Heart left ventricle (tissue), 16 donors: Measurements from ENCODE around the gene PTPRD. TPM values are rescaled to one million over a fixed set of nuclear protein-coding genes. Genes with fewer than 3 reads are reported as not detected.

Experiments used
- ATAC-seq, 4 donors: fragments of 200-7000 bp; cut with Tn5 transposase; one replicate each; pipeline ENCODE4 v1.9.1; 2020 to 2022; ENCODE audit warnings: moderate library complexity in 4 of 4, mild to moderate bottlenecking in 3 of 4, moderate number of reproducible peaks in 1 of 4
- DNase-seq, 5 donors: peaks; one replicate each; pipeline ENCODE4 v3.0.0-alpha.2; 2020
- H3K27ac ChIP-seq, 12 donors: fragments of 200-600 bp; sonication (generic) in 4 of 12; one replicate each; pipeline versions ENCODE4 v1.5.0 to v1.8.0; 2016 to 2022; ENCODE audit warnings: mild to moderate bottlenecking in 2 of 12
- H3K27me3 ChIP-seq, 9 donors: fragments of 200-600 bp; sonication (generic) in 2 of 9; one replicate each; pipeline versions ENCODE4 v1.5.1 to v1.8.0; 2016 to 2022; ENCODE audit warnings: mild to moderate bottlenecking in 3 of 9
- H3K36me3 ChIP-seq, 9 donors: fragments of 200-600 bp; sonication (generic) in 2 of 9; one replicate each; pipeline versions ENCODE4 v1.5.0 to v1.8.0; 2018 to 2022; ENCODE audit warnings: mild to moderate bottlenecking in 2 of 9
- H3K4me1 ChIP-seq, 12 donors: fragments of 200-600 bp; sonication (generic) in 4 of 12; one replicate each; pipeline versions ENCODE4 v1.5.0 to v1.8.0; 2016 to 2022; ENCODE audit warnings: mild to moderate bottlenecking in 3 of 12
- H3K4me3 ChIP-seq, 12 donors: fragments of 200-600 bp; sonication (generic) in 4 of 12; one replicate each; pipeline versions ENCODE4 v1.5.0 to v1.8.0; 2017 to 2022; ENCODE audit warnings: mild to moderate bottlenecking in 9 of 12, moderate library complexity in 4 of 12
- H3K9me3 ChIP-seq, 12 donors: fragments of 200-600 bp; sonication (generic) in 4 of 12; one replicate each; pipeline versions ENCODE4 v1.5.0 to v1.8.0; 2016 to 2022; ENCODE audit warnings: mild to moderate bottlenecking in 1 of 12
- CTCF ChIP-seq, 12 donors: fragments of 200-600 bp; sonication (generic) in 4 of 12; IDR thresholded peaks; one replicate each; pipeline versions ENCODE4 v1.5.0 to v1.8.0; 2018 to 2022; ENCODE audit warnings: antibody characterized with exemption in 12 of 12, mild to moderate bottlenecking in 5 of 12
- POLR2A ChIP-seq, 2 donors: fragments of 450-650 bp; IDR thresholded peaks; one replicate each; pipeline ENCODE4 v1.6.1; 2017; ENCODE audit warnings: antibody characterized with exemption in 2 of 2, mild to moderate bottlenecking in 2 of 2, moderate library complexity in 2 of 2
- WGBS, 4 donors: extraction: QIAGEN DNeasy Blood & Tissue Kit in 2 of 4; methylation state at CpG; one replicate each; pipeline versions ENCODE4 v1.1.5 to v1.1.7; 2013 to 2018; 5-methylcytosine and 5-hydroxymethylcytosine counted together
- intact Hi-C, 10 donors: fragments of 100-400 bp; cut with DNase I; formaldehyde crosslinking; loops; one replicate each; pipeline versions ENCODE4 v1.11.1 to v1.14.2; 2022
- polyA plus RNA-seq, 2 donors: library from polyadenylated mRNA; stranded (reverse); fragments of 200-250 nt; gene quantifications; one replicate each; pipeline ENCODE4 v1.2.3, GENCODE V29; 2013
- total RNA-seq, 9 donors: library from RNA; depleted of rRNA in 2 of 9; stranded (reverse); fragments of >200 nt in 2 of 9; fragmentation: NEBNext Ultra II Directional in 3 of 9; extraction: Animal tissue kit (Norgen Biotek cat#: 25700) in 3 of 9; gene quantifications; one replicate each; pipeline versions ENCODE4 v1.1.0 to v1.2.4, GENCODE V29; 2016 to 2023
- donor health status: ischemic (EF 13 %, LVEDD 7.1; RV severe dilation, severe dysfunction).
- donor health status: healthy with polysubstance abuse.
- donor health status: DM: no; HTN: yes; CAD: no.
- donor health status: DM: no; HTN: no; CAD: no.
- donor health status: ischemic (EF 25% LVEDD 6.9; RV normal size, moderate dysfunction).
- donor health status: ischemic (EF 25% LVEDD 5.7; RV mildly dilated, moderate dysfunction).
- donor health status: healthy.
- donor health status: DM: yes; HTN: yes; CAD: no.
- donor health status: ischemic (EF 35%, LVEDD 5.7; RV mildly dilated, moderate dysfunction).
- donor health status: nonischemic (EF 11% LVEDD 7.7; RV severe dilation, severe dysfunction).
- donor health status: DM: yes; HTN: yes; CAD: no.
- donor health status: PGD.
- donor health status: ischemic (EF 29% LVEDD 5.4; RV normal size, mild dysfunction).
- donor health status: nonischemic (EF 23%, LVEDD 6.1; RV moderate dilation, normal function).

PTPRD gene
- total and polyA plus RNA-seq, 11 donors, result 1.4 to 25.3 (median 15.1) TPM

GRCh38 chr9:8515748-8516147, 2097.1 kb downstream of the PTPRD start:
- Histone ChIP-seq H3K27me3 (no peaks in the 10 kb centered on the region), H3K4me1 (no peaks in the 10 kb centered on the region), H3K27ac (no peak overlapping the region), H3K36me3 (no peaks in the 10 kb centered on the region), H3K9me3 (no peaks in the 10 kb centered on the region), H3K4me3 (no peak overlapping the region)
- no peak for ATAC-seq
- 69 to 90% (median 85%) methylated on average over 2 of the region's 2 CpGs for WGBS, 4 donors
- TF ChIP-seq CTCF (IDR thresholded peaks at IDR 0.05) (no peak), POLR2A (IDR thresholded peaks at IDR 0.05) (no peak)
- intact Hi-C loops, result no loop called here
- no peak for DNase-seq

- intact Hi-C loops, result no loop called here
- 75 to 88% (median 78%) methylated on average over 5 of the region's 5 CpGs for WGBS, 4 donors
- Histone ChIP-seq H3K4me1 (no peaks in the 10 kb centered on the region), H3K9me3 (no peaks in the 10 kb centered on the region), H3K4me3 (no peak overlapping the region), H3K27ac (no peak overlapping the region), H3K27me3 (no peaks in the 10 kb centered on the region), H3K36me3 (no peaks in the 10 kb centered on the region)
- DNase-seq, result no peak
- no peak for TF ChIP-seq CTCF (IDR thresholded peaks at IDR 0.05)
- no peak for TF ChIP-seq POLR2A (IDR thresholded peaks at IDR 0.05)
- no peak for ATAC-seq
Observed at GRCh38 chr9:8514760-8515159, 2098.0 kb downstream of the PTPRD start.

- ATAC-seq, result no peak
- TF ChIP-seq POLR2A (IDR thresholded peaks at IDR 0.05) (no peak), CTCF (IDR thresholded peaks at IDR 0.05) (no peak)
- DNase-seq, result no peak
- Histone ChIP-seq H3K27me3 (no peaks in the 10 kb centered on the region), H3K27ac (no peak overlapping the region), H3K36me3 (no peaks in the 10 kb centered on the region), H3K4me3 (no peak overlapping the region), H3K4me1 (no peaks in the 10 kb centered on the region), H3K9me3 (no peaks in the 10 kb centered on the region)
- intact Hi-C loops, result no loop called here
- 88 to 93% (median 89%) methylated on average over 1 of the region's 1 CpG for WGBS, 4 donors
Observed at GRCh38 chr9:8508671-8509290, 2104.0 kb downstream of the PTPRD start.

GRCh38 chr9:8494571-8494970, 2118.2 kb downstream of the PTPRD start:
- no peak for DNase-seq
- no peak overlapping the region for H3K4me3 ChIP-seq
- no peaks in the 10 kb centered on the region for H3K27me3 ChIP-seq
- WGBS, 4 donors, result 64 to 71% (median 71%) methylated on average over 4 of the region's 4 CpGs
- ATAC-seq, result no peak
- H3K27ac ChIP-seq, result no peak overlapping the region
- intact Hi-C loops, result loop anchor here in 2 of 10 donors (10.0 kb wide), 2 partner anchors 70 to 400 kb away; no protein-coding TSS in a partner anchor
- H3K36me3 ChIP-seq, result peaks cover 0 to 13% (median 0%) of the 10 kb centered on the region in 9 donors
- H3K9me3 ChIP-seq, result no peaks in the 10 kb centered on the region
- TF ChIP-seq POLR2A (IDR thresholded peaks at IDR 0.05) (no peak), CTCF (IDR thresholded peaks at IDR 0.05) (no peak)
- no peaks in the 10 kb centered on the region for H3K4me1 ChIP-seq
